HepG2 (cell line): Measurements from ENCODE around the gene ZFHX3. TPM values are rescaled to one million over a fixed set of nuclear protein-coding genes. Genes with fewer than 3 reads are reported as not detected.
A peak's percentile ranks its signal among the peaks of the same experiment; 100 is the strongest.

Source experiments
- ATAC-seq: fragments of 200-7000 bp; cut with Tn5 transposase; 3 replicates; pipeline ENCODE4 v1.9.1; 2020; ENCODE audit warnings: mild to moderate bottlenecking, moderate library complexity
- BruUV-seq: library from RNA; stranded (reverse); fragments of 400-500 nt; replicated peaks from 2 replicates; lab custom pipeline; 2021; lab: Mats Ljungman, UMichigan
- CTCF ChIA-PET: fragments of 300-600 bp; formaldehyde crosslinking; extraction: SDS; loops from one replicate; lab custom pipeline; 2021; ENCODE audit warnings: low total read pairs, inconsistent platforms, low intra/inter-chr PET ratio; lab: Yijun Ruan, JAX
- POLR2A ChIA-PET: fragments of 350-600 bp; sonication (Branson Sonifier 250); formaldehyde crosslinking; loops from one replicate; lab custom pipeline; 2020; ENCODE audit warnings: antibody characterized with exemption, inconsistent platforms; lab: Yijun Ruan, JAX
- DNase-seq: peaks from one replicate; pipeline ENCODE4 v3.0.0-alpha.2; 2015; ENCODE audit warnings: low spot score
- FAIRE-seq: peaks from 3 replicates; lab custom pipeline; 2011; peaks lifted over from hg19 to GRCh38; lab: Jason Lieb, UNC
- H2AFZ ChIP-seq: one replicate; pipeline ENCODE4 v1.6.1; 2011; ENCODE audit warnings: low read length, inconsistent platforms
- H3K27ac ChIP-seq: fragments of 300-600 bp; 3 replicates; pipeline ENCODE4 v1.8.0; 2011; ENCODE audit warnings: mixed run types, mild to moderate bottlenecking, mixed read lengths, low read length, inconsistent platforms; ENCODE audit not compliant: insufficient read depth; ENCODE audit errors: extremely low read length
- H3K27me3 ChIP-seq, 2 experiments: fragments of 200-600 bp in 1 of 2; 2 replicates in 1 of 2; 3 replicates in 1 of 2; pipeline versions ENCODE4 v1.6.0 to v1.8.0; 2011; ENCODE audit warnings: low read length in 2 of 2, mild to moderate bottlenecking in 2 of 2, moderate library complexity in 2 of 2, inconsistent platforms in 1 of 2; ENCODE audit not compliant: insufficient read depth in 2 of 2, control insufficient read depth in 1 of 2
- H3K36me3 ChIP-seq, 2 experiments: fragments of 200-600 bp in 1 of 2; replicated peaks in 1 of 2; 2 replicates in 1 of 2; 3 replicates in 1 of 2; pipeline versions ENCODE4 v1.5.1 to v1.8.0; 2011; ENCODE audit warnings: low read length in 2 of 2, inconsistent platforms in 1 of 2; ENCODE audit not compliant: insufficient read depth in 2 of 2, control insufficient read depth in 1 of 2
- H3K4me1 ChIP-seq: 2 replicates; pipeline ENCODE4 v1.5.1; 2012; ENCODE audit warnings: low read length, inconsistent platforms; ENCODE audit not compliant: insufficient read depth
- H3K4me2 ChIP-seq: 2 replicates; pipeline ENCODE4 v1.6.0; 2011; ENCODE audit warnings: low read depth, low read length, inconsistent platforms
- H3K4me3 ChIP-seq, 3 experiments: fragments of 200-600 bp in 1 of 3; sonication (generic), shearing (Covaris generic) in 1 of 3; replicated peaks in 1 of 3; 2 replicates each; pipeline ENCODE4 v1.5.1; 2011 to 2016; ENCODE audit warnings: low read length in 3 of 3, inconsistent platforms in 2 of 3, low read depth in 2 of 3, mild to moderate bottlenecking in 2 of 3, control low read depth in 1 of 3, mixed read lengths in 1 of 3; ENCODE audit not compliant: insufficient read depth in 1 of 3
- H3K79me2 ChIP-seq: one replicate; pipeline ENCODE4 v1.6.1; 2011; ENCODE audit warnings: low read length, inconsistent platforms; ENCODE audit not compliant: insufficient read depth
- H3K9ac ChIP-seq: 2 replicates; pipeline ENCODE4 v1.6.0; 2011; ENCODE audit warnings: mild to moderate bottlenecking, low read depth, low read length, inconsistent platforms; ENCODE audit not compliant: insufficient read depth
- H3K9me3 ChIP-seq: 2 replicates; pipeline ENCODE4 v1.5.1; 2012; ENCODE audit warnings: mild to moderate bottlenecking, low read length
- H4K20me1 ChIP-seq: 2 replicates; pipeline ENCODE4 v1.6.0; 2011; ENCODE audit warnings: inconsistent platforms, mild to moderate bottlenecking, low read length, moderate library complexity; ENCODE audit not compliant: insufficient read depth
- AGO1 ChIP-seq: fragments of 200-400 bp; formaldehyde crosslinking; IDR thresholded peaks from 2 replicates; pipeline ENCODE4 v1.6.1; 2017; ENCODE audit warnings: mild to moderate bottlenecking, low read depth, low read length, moderate library complexity; ENCODE audit not compliant: poor library complexity, severe bottlenecking
- ATF1 ChIP-seq: IDR thresholded peaks from 2 replicates; pipeline ENCODE4 v1.6.1; 2016; ENCODE audit warnings: mild to moderate bottlenecking, control low read depth
- CC2D1A ChIP-seq: sonication (generic); formaldehyde crosslinking; IDR thresholded peaks from 2 replicates; pipeline ENCODE4 v1.8.1; 2023; ENCODE audit warnings: mild to moderate bottlenecking, missing genetic modification reagents
- CENPX ChIP-seq: sonication (generic); formaldehyde crosslinking; IDR thresholded peaks from 2 replicates; pipeline ENCODE4 v1.9.0; 2021; ENCODE audit warnings: mild to moderate bottlenecking, missing genetic modification reagents, moderate library complexity
- HDAC2 ChIP-seq: sonication (generic); formaldehyde crosslinking; IDR thresholded peaks from 2 replicates; pipeline ENCODE4 v1.4.0; 2020; ENCODE audit warnings: missing genetic modification reagents
- HNRNPUL1 ChIP-seq: fragments of 200-400 bp; formaldehyde crosslinking; IDR thresholded peaks from 2 replicates; pipeline ENCODE4 v1.6.1; 2017; ENCODE audit warnings: low read depth, mild to moderate bottlenecking, low read length, moderate library complexity
- KDM6A ChIP-seq: IDR thresholded peaks from 2 replicates; pipeline ENCODE4 v1.6.1; 2016; ENCODE audit warnings: low read depth
- KMT2A ChIP-seq: sonication (generic); formaldehyde crosslinking; IDR thresholded peaks from 2 replicates; pipeline ENCODE4 v1.4.0; 2020; ENCODE audit warnings: missing genetic modification reagents
- MBD4 ChIP-seq: IDR thresholded peaks from 2 replicates; pipeline ENCODE4 v1.6.1; 2012; ENCODE audit warnings: low read length, inconsistent platforms, borderline replicate concordance
- MTF1 ChIP-seq: sonication (generic); formaldehyde crosslinking; IDR thresholded peaks from 2 replicates; pipeline ENCODE4 v1.5.0; 2020; ENCODE audit warnings: missing genetic modification reagents
- POLR2A ChIP-seq, 2 experiments: IDR thresholded peaks; 2 replicates each; pipeline ENCODE4 v1.6.1; 2011; ENCODE audit warnings: low read depth in 2 of 2, low read length in 2 of 2, mild to moderate bottlenecking in 1 of 2, moderate library complexity in 1 of 2; ENCODE audit not compliant: insufficient read depth in 1 of 2
- POLR2G ChIP-seq: fragments of 200-400 bp; formaldehyde crosslinking; IDR thresholded peaks from 2 replicates; pipeline ENCODE4 v1.6.1; 2018; ENCODE audit warnings: mild to moderate bottlenecking, low read depth, low read length, moderate library complexity
- ZFP41 ChIP-seq: sonication (generic); formaldehyde crosslinking; IDR thresholded peaks from 2 replicates; pipeline ENCODE4 v1.4.0; 2020; ENCODE audit warnings: mild to moderate bottlenecking, missing genetic modification reagents, borderline replicate concordance
- ZFP82 ChIP-seq: sonication (generic); formaldehyde crosslinking; IDR thresholded peaks from 2 replicates; pipeline ENCODE4 v1.5.1; 2020; ENCODE audit warnings: mild to moderate bottlenecking, missing genetic modification reagents, borderline replicate concordance
- ZNF124 ChIP-seq: sonication (generic); formaldehyde crosslinking; IDR thresholded peaks from 2 replicates; pipeline ENCODE4 v1.4.0; 2020; ENCODE audit warnings: missing genetic modification reagents
- ZNF451 ChIP-seq: sonication (generic); formaldehyde crosslinking; IDR thresholded peaks from 2 replicates; pipeline ENCODE4 v1.5.0; 2020; ENCODE audit warnings: mild to moderate bottlenecking, missing genetic modification reagents
- ZNF512B ChIP-seq: sonication (generic); formaldehyde crosslinking; IDR thresholded peaks from 2 replicates; pipeline ENCODE4 v1.5.1; 2020; ENCODE audit warnings: missing genetic modification reagents, mild to moderate bottlenecking, borderline replicate concordance
- WGBS: methylation state at CpG from one replicate; pipeline ENCODE4 v1.1.6; 2017; ENCODE audit warnings: low lambda C conversion rate; 5-methylcytosine and 5-hydroxymethylcytosine counted together
- in situ Hi-C: cut with HindIII; loops from 2 replicates; pipeline ENCODE4 v1.10.0; 2017; ENCODE audit warnings: low pct_unique_long_range_greater_than_20kb; ENCODE audit not compliant: extremely low pct_ligation_motif_present
- intact Hi-C: fragments of 100-400 bp; cut with micrococcal nuclease; formaldehyde crosslinking; loops from one replicate; pipeline ENCODE4 v1.10.0; 2022; ENCODE audit not compliant: unreplicated experiment
- polyA plus RNA-seq, 8 experiments: library from polyadenylated mRNA; depleted of rRNA in 3 of 8; stranded (reverse) in 7 of 8; unstranded in 1 of 8; fragments of >200 nt; fragmentation: Illumina TruSeq in 4 of 8; extraction: Trizol in 4 of 8; gene quantifications; 2 replicates each; pipeline versions ENCODE4 v1.2.1 to v1.2.3, GENCODE V29; 2011 to 2016; ENCODE audit warnings: low read depth in 4 of 8, missing spikeins in 1 of 8, mixed read lengths in 1 of 8; ENCODE audit not compliant: insufficient read depth in 1 of 8
- total RNA-seq, 5 experiments: library from RNA; depleted of rRNA; stranded (reverse); fragments of >200 nt; fragmentation: Illumina TruSeq; extraction: Trizol; gene quantifications; 2 replicates each; pipeline ENCODE4 v1.2.3, GENCODE V29; 2016; ENCODE audit warnings: low read depth in 1 of 5
- TF ChIP-seq, protein P1 (sequence below): sonication (generic); formaldehyde crosslinking; IDR thresholded peaks from 2 replicates; pipeline ENCODE4 v1.4.0; 2020; ENCODE audit warnings: missing genetic modification reagents, mild to moderate bottlenecking, borderline replicate concordance

The ZFHX3 gene
- total and polyA plus RNA-seq, 2 of the 13 experiments (the other 11 are each of a cell fraction or from before 2014, with no cell fraction given), result 5.0 to 6.0 TPM

DNA sequence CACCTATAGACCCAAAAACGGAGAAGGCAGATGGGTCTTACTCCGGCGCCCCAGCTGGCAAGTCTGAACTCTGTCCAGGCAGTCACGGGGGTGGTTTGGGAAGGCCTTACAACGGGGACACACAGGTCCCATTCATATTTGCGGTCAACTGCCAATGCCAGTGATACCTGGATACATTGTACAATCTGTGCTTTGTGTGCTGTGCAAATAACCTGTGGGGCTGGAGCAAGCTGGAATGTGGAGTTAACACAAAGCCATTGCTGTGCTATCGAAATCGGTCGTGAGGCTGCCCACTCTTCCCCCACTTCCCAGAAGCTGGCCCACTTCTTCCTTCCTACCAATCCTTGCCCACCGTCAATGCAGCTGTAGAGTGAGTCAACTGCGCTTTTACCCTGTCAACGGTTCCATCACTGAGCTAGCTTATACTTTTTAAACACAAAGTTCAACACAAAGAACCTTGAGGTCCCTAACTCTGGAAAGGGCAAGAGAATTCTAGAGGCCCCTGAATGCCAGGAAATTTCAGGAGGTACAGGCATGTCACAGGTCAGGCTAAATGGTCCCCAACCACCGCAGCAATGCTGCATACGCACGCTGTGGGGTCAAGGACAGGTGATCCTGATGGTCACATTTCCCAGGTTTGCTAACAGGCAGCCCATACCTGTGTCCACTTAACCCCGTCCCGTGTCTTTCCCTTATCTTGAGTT, 122.8 kb downstream of the ZFHX3 start:
- Histone ChIP-seq H3K27ac (peak overlapping the region; percentile 96), H3K36me3 (peaks cover 0 to 4% of the 10 kb centered on the region in 2 experiments; a peak in 2 of 5 replicates), H3K9me3 (no peaks in the 10 kb centered on the region), H3K4me2 (peak overlapping the region; percentile 97), H3K79me2 (peaks cover 72% of the 10 kb centered on the region), H2AFZ (no peak overlapping the region), H3K4me3 (peak overlapping the region; percentile 29 to 65 (median 36)), H3K27me3 (no peaks in the 10 kb centered on the region), H3K9ac (peak overlapping the region; percentile 89), H3K4me1 (peaks cover 99% of the 10 kb centered on the region), H4K20me1 (no peaks in the 10 kb centered on the region)
- BruUV-seq, result no TSS peak
- intact Hi-C loops, result loop anchor here (1.0 to 10.0 kb wide), 4 partner anchors 48 to 260 kb away; no protein-coding TSS in a partner anchor
- in situ Hi-C loops, result loop anchor here (5.0 kb wide), 1 partner anchor 48 kb away; no protein-coding TSS in a partner anchor
- ATAC-seq (peak; percentile 94), FAIRE-seq (peak; percentile 99), DNase-seq (peak; percentile 100)
- ChIA-PET POLR2A (interaction anchor here (0.6 to 2.8 kb wide), 15 partner anchors 10 to 146 kb away, joined by 3 to 32 read pairs (median 4); no protein-coding TSS in a partner anchor), CTCF (no interaction called here)
- WGBS, result under 1% methylated on average over 17 of the region's 17 CpGs
- TF ChIP-seq ZFP41 (no peak), HNRNPUL1 (no peak), ATF1 (CRISPR knock-in tag) (peak; percentile 64; the same call in 1 of the 2 replicates), CC2D1A (no peak), KMT2A (CRISPR knock-in tag) (peak; percentile 72; the same call in 1 of the 2 replicates), ZNF124 (0 out of 2 replicates have a peak, but pooled peaks have one; percentile 26), HDAC2 (peak; percentile 91), MTF1 (CRISPR knock-in tag) (0 out of 2 replicates have a peak, but pooled peaks have one; percentile 3), ZFP82 (no peak), AGO1 (no peak), POLR2G (peak; percentile 67), ZNF451 (CRISPR knock-in tag) (peak; percentile 48; the same call in 1 of the 2 replicates), ZNF512B (CRISPR knock-in tag) (0 out of 2 replicates have a peak, but pooled peaks have one; percentile 15), CENPX (CRISPR knock-in tag) (no peak), POLR2A (IDR thresholded peaks at IDR 0.05; ENCODE audit: insufficient read depth in 1 of 2, low read depth in 2 of 2, low read length in 2 of 2) (peak; percentile 26 to 80; a peak in 2 of 4 replicates), KDM6A (CRISPR knock-in tag) (peak; percentile 74), MBD4 (no peak)
- TF ChIP-seq, protein P1, sequence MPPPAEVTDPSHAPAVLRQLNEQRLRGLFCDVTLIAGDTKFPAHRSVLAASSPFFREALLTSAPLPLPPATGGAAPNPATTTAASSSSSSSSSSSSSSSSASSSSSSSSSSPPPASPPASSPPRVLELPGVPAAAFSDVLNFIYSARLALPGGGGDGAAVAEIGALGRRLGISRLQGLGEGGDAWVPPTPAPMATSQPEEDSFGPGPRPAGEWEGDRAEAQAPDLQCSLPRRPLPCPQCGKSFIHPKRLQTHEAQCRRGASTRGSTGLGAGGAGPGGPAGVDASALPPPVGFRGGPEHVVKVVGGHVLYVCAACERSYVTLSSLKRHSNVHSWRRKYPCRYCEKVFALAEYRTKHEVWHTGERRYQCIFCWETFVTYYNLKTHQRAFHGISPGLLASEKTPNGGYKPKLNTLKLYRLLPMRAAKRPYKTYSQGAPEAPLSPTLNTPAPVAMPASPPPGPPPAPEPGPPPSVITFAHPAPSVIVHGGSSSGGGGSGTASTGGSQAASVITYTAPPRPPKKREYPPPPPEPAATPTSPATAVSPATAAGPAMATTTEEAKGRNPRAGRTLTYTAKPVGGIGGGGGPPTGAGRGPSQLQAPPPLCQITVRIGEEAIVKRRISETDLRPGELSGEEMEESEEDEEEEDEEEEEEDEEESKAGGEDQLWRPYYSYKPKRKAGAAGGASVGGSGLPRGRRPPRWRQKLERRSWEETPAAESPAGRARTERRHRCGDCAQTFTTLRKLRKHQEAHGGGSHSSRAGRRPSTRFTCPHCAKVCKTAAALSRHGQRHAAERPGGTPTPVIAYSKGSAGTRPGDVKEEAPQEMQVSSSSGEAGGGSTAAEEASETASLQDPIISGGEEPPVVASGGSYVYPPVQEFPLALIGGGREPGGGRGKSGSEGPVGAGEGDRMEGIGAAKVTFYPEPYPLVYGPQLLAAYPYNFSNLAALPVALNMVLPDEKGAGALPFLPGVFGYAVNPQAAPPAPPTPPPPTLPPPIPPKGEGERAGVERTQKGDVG, result peak; percentile 97; the same call in 1 of the 2 replicates
